HL-60 (cell line): ENCODE data around the gene ZRSR2.

Source experiments
- DNase-seq, 2 experiments: peaks; one replicate each; pipeline ENCODE4 v3.0.0-alpha.2; 2010 to 2020; ENCODE audit warnings: low read depth in 1 of 2, low spot score in 1 of 2
- H3K27ac ChIP-seq: fragments of 250-450 bp; sonication (Bioruptor Pico); replicated peaks from 2 replicates; pipeline ENCODE4 v1.5.1; 2020; ENCODE audit warnings: mild to moderate bottlenecking, moderate library complexity
- H3K27me3 ChIP-seq: fragments of 250-450 bp; sonication (Bioruptor Pico); 2 replicates; pipeline ENCODE4 v1.5.1; 2021; ENCODE audit warnings: mild to moderate bottlenecking, moderate library complexity; ENCODE audit not compliant: insufficient read depth, poor library complexity, severe bottlenecking
- H3K4me3 ChIP-seq: replicated peaks from 2 replicates; pipeline ENCODE4 v1.5.1; 2011; ENCODE audit warnings: mild to moderate bottlenecking, control low read depth, low read length; ENCODE audit not compliant: insufficient read depth
- CTCF ChIP-seq: IDR thresholded peaks from one replicate; pipeline ENCODE4 v1.5.1; 2011; ENCODE audit warnings: low read length, control low read depth, inconsistent platforms; ENCODE audit not compliant: insufficient read depth
- GABPA ChIP-seq: IDR thresholded peaks from 2 replicates; pipeline ENCODE4 v1.6.1; 2012; ENCODE audit warnings: low read depth
- POLR2AphosphoS5 ChIP-seq: IDR thresholded peaks from 2 replicates; pipeline ENCODE4 v1.6.1; 2012; ENCODE audit warnings: low read depth
- SPI1 ChIP-seq: IDR thresholded peaks from 2 replicates; pipeline ENCODE4 v1.6.1; 2012; ENCODE audit warnings: low read depth, mild to moderate bottlenecking, borderline replicate concordance
- TF ChIP-seq, protein P1 (sequence below): IDR thresholded peaks from 2 replicates; pipeline ENCODE4 v1.6.1; 2012; ENCODE audit warnings: low read depth; ENCODE audit not compliant: insufficient replicate concordance

The ZRSR2 gene

DNA sequence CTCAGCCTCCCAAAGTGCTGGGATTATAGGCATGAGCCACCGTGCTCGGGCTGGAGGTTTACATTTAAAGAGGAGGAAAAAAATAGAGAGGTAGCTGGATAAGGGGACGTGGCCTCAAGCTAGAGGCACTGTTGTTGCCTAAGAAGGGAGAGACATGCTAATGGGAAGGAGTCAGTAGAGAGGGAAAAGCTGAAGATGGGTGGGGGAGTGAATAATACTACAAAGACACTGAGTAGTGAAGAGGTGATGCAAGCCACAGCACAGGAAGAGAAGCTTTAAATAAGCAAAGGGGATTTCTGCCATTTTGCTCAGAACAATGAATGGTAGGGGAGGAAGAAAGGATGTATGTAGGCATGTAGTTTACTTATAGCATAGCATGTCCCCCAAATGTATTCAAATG, 75.9 kb downstream of the ZRSR2 start:
- H3K27ac ChIP-seq = no peak overlapping the region
- no peak overlapping the region for H3K4me3 ChIP-seq
- no peaks in the 10 kb centered on the region for H3K27me3 ChIP-seq
- TF ChIP-seq SPI1 (no peak), GABPA (no peak), POLR2AphosphoS5 (no peak), CTCF (no peak)
- TF ChIP-seq, protein P1, sequence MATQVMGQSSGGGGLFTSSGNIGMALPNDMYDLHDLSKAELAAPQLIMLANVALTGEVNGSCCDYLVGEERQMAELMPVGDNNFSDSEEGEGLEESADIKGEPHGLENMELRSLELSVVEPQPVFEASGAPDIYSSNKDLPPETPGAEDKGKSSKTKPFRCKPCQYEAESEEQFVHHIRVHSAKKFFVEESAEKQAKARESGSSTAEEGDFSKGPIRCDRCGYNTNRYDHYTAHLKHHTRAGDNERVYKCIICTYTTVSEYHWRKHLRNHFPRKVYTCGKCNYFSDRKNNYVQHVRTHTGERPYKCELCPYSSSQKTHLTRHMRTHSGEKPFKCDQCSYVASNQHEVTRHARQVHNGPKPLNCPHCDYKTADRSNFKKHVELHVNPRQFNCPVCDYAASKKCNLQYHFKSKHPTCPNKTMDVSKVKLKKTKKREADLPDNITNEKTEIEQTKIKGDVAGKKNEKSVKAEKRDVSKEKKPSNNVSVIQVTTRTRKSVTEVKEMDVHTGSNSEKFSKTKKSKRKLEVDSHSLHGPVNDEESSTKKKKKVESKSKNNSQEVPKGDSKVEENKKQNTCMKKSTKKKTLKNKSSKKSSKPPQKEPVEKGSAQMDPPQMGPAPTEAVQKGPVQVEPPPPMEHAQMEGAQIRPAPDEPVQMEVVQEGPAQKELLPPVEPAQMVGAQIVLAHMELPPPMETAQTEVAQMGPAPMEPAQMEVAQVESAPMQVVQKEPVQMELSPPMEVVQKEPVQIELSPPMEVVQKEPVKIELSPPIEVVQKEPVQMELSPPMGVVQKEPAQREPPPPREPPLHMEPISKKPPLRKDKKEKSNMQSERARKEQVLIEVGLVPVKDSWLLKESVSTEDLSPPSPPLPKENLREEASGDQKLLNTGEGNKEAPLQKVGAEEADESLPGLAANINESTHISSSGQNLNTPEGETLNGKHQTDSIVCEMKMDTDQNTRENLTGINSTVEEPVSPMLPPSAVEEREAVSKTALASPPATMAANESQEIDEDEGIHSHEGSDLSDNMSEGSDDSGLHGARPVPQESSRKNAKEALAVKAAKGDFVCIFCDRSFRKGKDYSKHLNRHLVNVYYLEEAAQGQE = no peak
- DNase-seq = no peak

- no peaks in the 10 kb centered on the region for H3K27me3 ChIP-seq
Observed at GRCh38 chrX:15869695-15870094, 79.4 kb downstream of the ZRSR2 start.

GRCh38 chrX:15870310-15870709, 80.0 kb downstream of the ZRSR2 start:
- no peak for DNase-seq
- Histone ChIP-seq H3K27me3 (no peaks in the 10 kb centered on the region), H3K4me3 (no peak overlapping the region), H3K27ac (no peak overlapping the region)
- no peak for TF ChIP-seq POLR2AphosphoS5

More at GRCh38 chrX:15869695-15870094, 79.4 kb downstream of the ZRSR2 start:
- TF ChIP-seq POLR2AphosphoS5 (no peak), SPI1 (no peak), GABPA (no peak), CTCF (no peak)
- TF ChIP-seq, protein P1 = no peak
- Histone ChIP-seq H3K27ac (no peak overlapping the region), H3K4me3 (no peak overlapping the region)
- DNase-seq = no peak
